Fibroblast of skin of abdomen (primary cell): ENCODE results near the gene MIP.
"Not testable (repeated sequence)": the region's sequence is repeated elsewhere in the genome, so short reads cannot be mapped to it uniquely, and the experiment has no call there.

ENCODE experiments used
- DNase-seq: peaks from one replicate; pipeline ENCODE4 v3.0.0-alpha.2; 2013

MIP gene

DNA sequence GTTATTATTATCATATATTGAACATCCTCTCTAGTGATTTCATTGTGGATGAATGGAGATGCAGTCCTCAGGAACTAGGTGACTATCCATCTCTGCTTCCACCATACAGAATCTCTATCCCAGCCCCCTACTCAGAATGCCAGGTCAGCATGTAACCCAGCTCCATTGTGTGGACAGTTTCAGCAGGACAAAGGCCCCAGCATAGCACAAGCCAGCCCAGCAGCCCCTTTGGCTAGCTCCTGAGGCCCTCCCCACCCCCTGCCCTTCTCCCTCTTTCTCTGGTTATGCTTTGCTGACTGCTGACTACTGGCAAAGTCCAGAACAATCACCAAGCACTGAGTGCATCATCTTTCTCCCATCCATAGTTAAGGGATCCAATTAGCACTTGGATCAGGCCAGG lies 8.1 kb upstream of the MIP start:
- DNase-seq: no peak

DNA sequence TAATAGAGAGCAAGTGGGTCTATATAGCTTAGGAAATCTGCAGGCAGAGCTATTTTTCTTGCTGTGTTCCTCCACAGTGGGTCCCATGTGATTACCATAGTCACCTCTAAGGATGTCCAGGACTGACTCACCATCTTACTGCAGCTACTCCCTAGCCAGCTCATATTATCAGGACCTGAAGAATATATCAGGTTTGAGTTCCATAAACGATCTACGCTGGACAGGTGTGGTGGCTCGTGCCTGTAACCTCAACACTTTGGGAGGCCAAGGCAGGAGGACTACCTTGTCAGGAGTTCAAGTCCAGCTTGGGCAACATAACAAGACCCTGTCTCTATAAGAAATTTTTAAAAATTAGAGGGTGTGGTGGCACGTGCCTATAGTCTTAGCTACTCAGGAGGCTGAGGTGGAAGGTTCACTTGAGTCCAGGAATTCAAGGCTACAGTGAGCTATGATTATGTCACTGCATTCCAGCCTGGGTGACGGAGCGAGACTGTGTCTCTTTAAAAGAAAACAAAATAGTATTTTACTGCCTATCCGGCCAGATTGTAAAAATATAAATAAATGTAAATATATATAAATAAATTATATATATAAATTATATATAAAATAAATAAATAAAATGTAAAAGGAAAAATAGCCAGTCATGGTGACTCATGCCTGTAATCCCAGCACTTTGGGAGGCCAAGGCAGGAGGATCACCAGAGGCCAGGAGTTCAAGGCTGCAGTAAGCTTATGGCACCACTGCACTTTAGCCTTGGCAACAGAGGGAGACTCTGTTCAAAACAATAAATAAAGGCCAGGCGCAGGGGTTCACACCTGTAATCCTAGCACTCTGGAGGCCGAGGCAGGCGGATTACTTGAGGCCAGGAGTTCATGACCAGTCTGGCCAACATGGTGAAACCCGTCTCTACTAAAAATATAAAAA lies 7.0 kb upstream of the MIP start:
- no peak for DNase-seq

DNA sequence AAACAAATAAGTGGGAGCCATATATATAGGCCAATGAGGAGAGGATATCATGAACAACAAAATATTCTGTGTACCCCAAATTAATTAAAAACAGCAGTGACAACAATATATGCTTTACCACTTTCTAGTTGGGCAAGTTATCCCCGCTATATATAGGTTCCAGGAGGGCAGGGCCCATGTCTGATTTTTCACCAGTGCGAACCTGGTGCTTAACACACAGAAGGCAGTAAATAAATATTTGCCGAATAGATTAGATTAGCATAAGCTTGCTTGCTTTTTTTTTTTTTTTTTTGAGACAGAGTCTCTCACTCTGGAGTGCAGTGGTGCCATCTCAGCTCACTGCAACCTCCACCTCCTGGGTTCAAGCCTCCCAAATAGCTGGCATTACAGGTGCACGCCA lies 3.4 kb upstream of the MIP start:
- no peak for DNase-seq

DNA sequence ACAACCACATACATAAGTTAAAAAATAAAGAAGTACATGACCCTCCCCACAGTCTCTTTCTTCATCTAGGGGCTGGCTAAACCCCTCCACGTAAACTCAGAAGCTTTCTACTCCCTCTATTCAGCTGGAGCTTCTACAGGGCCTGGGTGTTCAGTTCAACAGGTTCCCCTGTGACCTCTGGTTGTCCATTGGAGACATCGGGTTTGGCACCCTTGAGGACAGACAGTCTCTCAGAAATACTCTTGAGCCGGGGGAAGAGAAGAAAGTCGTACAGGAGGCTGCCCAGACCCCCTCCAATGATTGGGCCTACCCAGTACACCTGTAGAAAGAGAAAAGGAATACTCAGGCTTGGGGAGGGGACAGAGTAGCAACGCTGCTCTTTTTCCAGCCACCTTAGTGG lies 3.3 kb downstream of the MIP start:
- DNase-seq: no peak

DNA sequence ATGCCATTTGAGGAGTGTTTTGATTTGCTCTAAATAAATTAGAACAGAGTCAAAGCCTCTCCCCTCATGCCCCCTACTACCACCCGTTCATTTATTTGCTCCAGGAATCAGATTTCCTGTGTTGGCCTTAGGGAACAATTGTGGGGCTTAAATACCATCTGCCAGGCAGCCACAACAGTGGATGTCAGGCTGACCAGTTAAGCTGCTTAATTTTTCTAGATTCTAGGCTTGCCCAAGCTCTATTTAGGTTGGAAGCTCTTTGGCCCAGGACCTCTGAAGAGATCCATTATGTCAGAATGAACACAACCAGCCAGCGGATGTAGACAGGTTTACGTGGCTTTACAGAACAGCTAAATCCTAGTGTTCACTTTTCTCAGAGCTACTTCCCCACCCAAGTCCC lies 4.2 kb downstream of the MIP start:
- DNase-seq: no peak

DNA sequence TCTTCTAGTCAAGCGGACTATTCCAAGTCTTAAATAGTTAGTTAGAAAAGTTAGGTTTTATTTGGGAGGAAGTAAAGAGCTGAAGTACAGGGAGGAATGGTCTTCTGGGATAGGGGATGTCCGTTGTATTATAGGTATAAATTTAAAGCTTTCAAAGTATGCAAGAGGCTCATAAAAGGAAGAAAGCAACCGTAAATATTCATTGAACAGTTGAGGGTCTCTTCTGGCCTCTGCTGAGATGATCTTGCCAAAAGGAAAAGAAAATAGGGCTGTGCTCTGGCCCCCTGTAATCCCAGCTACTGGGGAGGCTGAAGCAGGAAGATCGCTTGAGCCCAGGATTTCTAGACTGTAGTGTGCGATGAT lies 4.9 kb downstream of the MIP start:
- no peak for DNase-seq

DNA sequence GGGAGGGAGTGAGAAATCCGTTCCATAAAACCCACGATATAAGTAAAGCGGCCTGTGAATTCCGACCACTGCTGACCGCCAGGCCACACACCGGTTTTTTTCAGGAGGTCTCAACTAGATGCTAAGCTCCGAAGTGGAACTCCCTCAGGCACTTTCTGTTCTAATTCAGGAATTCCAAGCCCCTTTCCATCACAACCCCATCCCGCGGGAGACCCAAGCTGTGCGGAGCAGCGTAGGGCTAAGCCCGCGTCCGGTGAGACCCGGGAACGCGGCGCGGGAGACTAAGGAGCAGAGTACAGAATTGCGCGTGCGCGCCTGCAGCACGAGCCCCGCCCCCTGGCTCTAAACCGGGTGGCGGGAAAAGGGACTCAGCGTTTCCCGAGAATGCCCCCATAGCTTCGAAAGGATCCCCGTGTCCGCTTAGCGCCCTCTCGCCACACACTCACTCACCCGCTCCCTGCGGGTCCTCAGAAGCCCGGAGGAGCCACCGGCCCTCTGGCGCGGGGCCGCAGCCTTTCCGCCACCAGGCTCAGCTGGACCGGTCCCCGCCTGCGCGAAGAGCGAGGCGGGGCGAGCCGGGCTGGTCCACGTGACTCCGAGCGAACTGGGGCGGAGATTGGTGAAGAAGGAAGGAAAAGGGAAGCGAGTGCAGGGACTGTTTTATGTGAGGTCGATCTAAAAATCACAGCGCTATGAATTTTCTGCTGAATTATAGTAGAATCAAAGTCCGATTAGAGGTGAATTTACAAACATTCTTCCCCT lies 5.4 kb downstream of the MIP start, which contains the start of gene TIMELESS:
Gene TIMELESS (minus strand): TSS at position 567 of the 762 bp plus-strand sequence. CDS start 15,256 bp downstream, outside the sequence.
- peak; percentile 85 for DNase-seq

DNA sequence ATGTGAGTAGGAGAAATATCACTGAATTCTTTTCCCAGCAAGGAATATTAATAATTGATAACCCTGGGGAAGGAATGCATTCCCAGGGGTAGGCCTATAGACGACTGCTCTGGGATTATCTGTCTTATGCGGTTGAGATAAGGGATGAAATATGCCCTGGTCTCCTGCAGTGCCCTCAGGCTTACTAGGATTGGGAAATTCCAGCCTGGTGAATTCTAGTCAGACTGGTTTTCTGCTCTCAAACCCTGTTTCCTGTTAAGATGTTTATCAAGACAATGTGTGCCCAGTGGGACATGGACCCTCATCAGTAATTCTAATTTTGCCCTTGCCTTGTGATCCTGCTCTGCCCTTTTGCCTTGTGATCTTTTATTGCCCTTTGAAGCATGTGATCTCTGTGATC lies 11.2 kb downstream of the MIP start:
- not testable (repeated sequence) for DNase-seq

DNA sequence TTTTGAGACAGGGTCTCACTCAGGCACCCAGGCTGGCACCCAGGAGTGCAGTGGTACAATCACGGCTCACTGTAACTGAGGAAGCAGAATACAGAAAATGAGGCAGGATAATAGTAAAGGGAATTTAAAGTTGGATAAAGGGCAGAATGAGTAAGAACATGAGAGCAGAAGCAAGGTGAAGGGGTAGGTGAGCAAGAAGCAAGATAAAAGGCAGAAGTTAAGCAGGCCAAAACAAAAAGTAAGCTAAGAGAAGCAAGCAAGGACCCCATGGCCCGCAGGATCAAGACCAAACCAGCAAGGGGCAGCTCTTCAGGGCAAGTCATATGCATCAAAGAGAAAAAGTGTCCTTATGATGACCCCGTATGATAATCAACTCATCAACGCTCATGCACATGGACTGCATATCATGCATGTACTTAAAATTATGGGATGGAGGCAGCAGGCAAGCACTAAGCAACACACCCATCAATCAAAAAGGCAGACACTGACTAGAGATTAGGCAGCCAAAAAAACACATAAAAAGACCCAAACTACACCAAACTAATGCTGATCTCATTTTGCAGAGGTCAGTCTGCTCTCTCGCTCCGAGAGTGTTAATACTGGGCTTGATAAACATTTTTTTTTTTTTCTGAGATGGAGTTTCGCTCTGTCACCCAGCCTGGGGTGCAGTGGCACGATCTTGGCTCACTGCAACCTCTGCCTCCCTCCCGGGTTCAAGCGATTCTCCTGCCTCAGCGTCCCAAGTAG lies 16.9 kb downstream of the MIP start:
- DNase-seq: no peak

DNA sequence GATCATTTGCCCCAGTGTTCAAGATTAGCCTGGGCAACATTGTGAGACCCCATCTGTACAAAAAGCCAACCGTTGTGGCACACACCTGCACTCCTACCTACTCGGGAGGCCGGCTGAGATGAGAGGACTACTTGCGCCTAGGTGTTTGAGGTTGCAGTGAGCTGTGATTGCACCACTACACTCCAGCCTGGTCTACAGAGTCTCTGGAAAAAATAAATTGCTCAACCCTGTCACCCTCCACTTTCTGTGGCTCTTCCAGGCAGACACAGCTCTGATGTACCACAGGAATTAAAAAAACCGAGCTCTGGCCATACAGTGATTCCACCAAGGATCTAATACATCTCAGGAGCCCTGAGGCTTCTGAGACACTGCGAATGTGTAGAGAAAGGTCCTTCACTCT lies 19.6 kb downstream of the MIP start:
- DNase-seq: no peak

DNA sequence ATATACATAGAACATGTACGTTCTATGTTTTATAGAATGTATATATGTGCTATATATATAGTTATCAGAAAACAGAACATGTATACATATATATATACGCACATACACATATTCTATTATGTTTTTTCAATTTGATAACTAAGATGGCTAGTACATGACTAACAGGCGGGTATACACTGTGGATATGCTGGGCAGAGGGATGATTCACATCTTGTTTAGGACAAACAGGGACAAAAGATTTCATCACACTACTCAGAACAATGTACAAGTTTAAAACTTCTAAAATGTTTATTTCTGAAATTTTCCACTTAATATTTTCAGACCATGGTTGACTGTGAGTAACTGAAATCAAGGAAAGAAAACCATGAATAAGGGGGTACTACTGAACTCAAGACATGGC lies 22.6 kb downstream of the MIP start:
- DNase-seq: no peak

DNA sequence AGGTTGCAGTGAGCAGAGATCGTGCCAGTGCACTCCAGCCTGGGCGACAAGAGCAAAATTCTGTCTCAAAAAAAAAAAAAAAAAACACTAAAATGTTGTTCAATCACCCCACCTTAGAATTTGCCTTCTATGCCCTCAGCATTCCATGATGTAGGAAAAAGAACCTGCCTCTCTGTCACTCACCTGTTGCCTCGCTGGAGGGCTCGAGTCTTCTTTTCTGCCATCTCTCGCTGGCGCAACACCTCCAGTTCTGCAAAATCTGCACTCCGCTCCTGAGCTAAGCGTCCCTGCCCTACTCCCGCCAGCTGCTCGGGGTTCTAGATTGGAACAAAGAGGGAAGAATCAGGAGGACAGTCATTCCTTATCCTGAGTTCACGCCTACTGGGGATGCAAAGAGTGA lies 23.2 kb downstream of the MIP start:
- DNase-seq: no peak

DNA sequence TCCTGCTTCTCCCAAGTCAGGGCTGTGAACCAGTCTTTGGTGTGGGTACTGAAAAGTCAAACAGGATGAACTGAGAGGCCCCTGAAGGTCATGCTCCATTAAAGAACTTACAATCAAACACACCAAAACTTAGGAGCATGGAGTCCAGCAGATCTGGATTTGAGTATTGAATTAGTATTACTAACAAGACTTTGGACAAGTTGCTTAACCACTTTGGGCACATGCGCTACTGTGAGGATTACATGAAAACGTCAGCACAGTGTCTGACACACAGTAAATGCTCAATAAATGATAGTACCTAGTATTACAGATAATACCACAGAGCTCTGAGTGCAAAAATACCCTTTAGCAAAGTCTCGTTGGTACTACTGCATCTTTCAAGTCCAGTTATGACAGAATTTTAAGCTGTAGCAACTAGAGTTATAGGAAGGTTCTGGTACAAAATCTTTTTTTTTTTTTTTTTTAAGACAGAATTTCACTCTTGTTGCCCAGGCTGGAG lies 28.5 kb downstream of the MIP start:
- no peak for DNase-seq

DNA sequence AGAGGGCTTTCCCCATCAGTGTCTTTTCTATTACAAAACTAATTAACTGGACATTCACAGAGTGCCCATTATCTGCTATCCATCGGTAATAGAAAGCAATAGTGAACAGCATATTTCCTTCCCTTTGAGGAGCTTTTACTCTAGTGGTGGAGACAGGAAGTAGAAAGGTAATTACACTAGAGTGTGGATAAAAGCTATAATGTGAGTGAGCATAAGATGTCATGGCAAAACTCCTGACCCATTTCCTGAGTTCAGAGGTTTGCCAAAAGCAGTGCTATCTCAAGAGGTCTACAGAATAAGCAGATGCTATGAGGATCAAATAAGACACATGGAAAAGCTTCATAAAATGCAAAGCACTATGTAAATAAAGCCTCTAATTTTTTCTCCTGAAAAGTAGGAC lies 29.3 kb downstream of the MIP start:
- DNase-seq: no peak

DNA sequence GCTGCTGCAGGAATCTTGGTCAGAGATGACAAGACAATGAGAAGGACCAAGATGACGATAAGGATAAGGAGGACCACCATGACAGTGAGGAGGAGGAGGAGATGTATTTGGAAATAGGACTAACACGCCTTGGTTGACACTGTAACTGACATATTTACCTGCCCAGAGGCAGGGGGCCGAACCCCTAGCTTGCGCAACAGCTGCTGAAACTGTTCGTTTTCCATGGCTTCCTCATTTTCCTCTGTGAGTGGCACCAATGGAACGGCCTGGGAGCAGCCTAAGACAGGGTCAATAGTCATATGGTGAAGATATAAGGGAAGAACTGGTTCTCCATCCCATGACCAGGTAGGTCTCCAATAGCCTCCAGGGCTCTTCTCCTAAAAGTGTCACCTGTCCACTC lies 34.0 kb downstream of the MIP start:
- no peak for DNase-seq

DNA sequence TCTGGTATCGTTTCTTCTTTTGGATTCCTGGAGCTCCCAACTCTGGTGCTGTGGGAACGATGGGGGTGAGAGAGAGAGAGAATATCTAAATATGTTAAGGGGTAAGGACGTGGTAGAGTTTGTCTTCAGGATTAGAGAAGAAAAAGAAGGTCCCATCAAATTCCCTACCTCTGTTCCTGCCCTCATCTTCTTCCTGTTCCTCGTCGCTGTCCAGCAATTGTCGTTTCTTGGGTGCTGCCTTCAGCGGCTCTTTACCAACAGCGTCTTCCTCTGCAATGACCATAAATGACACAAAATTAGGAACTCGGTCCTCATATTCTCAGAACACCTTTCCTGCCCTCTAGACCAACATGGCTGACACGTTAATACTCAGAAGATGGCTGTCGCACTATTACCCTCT lies 36.7 kb downstream of the MIP start:
- no peak for DNase-seq

DNA sequence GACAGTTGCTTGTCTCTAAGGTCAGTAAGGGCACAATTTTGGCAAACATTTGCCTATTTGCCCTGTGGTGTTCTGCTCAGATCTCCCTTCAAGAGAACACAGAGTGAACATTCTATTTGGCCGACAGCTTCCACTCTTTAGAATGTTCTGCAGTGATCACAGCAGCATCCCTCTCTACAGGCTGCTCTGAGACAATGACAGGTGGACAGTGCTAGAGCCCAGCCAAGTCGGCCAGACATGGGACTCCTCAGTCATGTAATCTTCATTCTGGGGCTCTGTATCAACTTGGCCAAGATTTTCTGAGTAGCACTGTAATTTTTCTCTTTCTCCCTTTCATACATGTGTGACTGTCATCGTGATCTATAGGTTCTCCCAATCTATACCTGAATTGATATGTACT lies 40.1 kb downstream of the MIP start:
- DNase-seq: no peak

DNA sequence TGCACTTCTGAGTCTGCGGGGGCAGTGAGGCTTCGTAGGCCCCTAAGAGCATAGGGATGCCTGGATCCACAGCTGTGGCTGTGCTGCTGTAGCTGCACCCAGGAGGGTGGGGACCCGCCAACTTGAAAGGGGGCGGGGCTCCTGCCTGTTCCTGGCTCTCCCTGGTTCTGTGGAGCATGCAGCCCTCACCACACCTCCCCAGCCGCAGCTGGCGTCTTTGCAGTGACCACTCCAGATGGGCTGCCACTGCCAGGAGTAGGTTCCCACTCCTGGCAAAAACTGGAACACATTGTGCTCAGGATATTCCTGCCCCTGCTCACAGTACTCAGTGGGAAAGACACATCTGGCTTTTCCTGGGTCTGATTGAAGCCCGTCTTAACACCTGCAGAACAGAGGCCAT lies 41.1 kb downstream of the MIP start:
- DNase-seq: no peak

DNA sequence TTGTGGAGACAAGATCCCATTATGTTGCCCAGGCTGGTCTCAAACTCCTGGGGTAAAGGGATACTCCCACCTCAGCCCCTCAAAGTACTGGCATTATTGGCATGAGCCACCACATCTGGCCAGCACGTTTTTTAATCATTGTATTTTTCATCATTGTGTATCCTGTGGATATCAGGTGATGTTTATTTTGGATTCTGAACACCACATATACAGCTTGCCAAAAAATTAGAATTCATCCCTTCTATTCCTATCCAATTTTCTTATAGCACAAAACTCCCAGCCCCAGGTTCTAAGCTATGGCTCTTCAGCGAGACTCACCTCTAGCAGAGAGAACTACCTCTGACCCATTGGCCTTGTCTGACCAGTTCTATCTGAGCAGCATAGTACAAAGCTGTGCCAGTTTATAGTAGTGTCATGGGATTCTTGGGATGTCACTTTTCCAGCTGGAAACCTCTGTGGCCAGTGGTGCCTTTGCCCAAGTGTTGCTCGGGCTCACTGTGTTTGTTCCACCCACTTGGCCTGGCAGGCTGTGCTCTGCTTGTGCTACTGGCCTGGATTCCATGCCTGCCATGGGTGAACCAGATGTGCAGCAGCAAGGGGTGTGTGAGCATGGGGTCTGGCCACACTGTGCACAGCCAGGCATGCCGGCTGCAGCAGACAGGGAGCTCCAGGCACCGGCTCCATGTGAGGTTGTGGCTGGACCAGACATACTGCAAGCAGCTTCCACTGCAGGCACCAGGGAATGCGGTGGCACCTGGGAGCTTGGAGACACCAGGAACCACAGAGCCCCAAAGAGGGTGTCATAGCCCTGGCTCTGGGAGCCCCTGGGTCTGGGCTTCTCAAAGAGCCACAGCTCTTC lies 42.4 kb downstream of the MIP start:
- DNase-seq: no peak

DNA sequence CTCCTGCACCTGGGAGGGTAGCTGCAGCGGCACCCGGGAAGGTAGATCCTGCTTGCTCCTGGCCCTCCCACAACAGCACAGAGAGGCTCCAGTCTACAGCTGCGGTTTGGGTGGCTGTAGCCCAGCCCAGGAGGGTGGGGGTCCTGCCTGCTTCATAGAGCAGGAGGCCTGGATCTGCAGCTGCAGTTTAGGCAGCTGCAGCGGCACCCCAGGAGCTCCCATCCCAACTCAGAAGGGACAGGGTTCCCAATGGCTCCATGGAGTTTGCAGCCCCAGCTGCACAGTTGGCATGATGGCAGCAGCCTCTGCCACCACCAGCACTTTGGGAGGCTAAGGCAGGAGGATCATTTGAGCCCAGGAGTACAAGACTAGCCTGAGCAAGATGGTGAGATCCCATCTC lies 43.7 kb downstream of the MIP start:
- no peak for DNase-seq

DNA sequence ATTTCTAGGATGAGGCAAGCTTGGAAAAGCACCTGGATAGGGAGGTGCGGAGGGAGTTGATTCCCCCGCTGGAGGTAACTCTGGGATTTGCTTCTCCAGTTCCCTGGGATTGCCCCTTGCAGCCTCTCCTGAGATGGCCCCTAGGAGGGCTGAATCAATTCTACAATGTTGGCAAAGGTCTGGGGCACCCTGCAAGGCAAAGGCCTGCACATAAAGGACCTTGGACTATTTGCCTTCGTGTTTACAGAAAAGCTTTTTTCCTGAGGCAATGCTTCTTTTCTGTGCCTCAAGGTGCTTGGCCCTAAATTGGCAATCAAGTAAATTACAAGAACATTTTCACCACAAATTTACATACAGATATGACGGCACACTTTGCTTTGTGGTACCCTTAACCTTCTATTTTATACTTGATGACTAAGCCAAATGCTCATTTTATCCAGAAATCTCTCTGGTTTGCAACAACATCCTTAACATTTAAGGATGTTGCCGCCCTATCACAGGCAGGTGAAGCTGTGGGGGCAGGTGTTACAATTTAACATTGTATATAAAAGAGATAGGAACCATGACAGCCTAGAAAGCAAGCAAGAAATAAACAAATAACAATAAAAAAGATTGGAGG lies 45.5 kb downstream of the MIP start:
- no peak for DNase-seq

DNA sequence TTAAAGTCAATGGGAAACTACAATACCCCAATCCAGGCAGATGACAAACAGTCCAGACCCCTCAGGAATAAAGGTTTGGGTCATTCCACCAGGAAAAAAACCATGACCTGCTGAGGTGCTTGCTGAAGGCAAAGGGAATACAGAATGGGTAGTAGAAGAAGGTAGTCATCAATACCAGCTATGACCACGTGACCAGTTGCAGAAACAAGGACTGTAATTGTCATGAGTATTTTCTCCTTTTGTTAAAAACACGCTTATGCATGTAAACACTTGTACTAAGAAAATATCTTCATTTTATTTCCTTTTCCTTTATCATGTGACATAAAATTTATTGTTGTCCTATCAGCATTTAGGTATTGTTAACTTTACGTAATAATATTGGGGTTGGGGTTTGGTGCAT lies 50.2 kb downstream of the MIP start:
- DNase-seq: not testable (repeated sequence)
